Measurements from ENCODE around the gene RGR. TPM values are rescaled to one million over a fixed set of nuclear protein-coding genes. Genes with fewer than 3 reads are reported as not detected.

RGR gene
- total and polyA plus RNA-seq, 2 experiments from 2014 or later: not detected

- TF ChIP-seq ZNF462 (CRISPR knock-in tag; IDR thresholded peaks at IDR 0.05) (no peak), REST (IDR thresholded peaks at IDR 0.05; ENCODE audit: unreplicated experiment) (no peak), NANOG (IDR thresholded peaks at IDR 0.05; ENCODE audit: borderline replicate concordance) (no peak), STAT1 (IDR thresholded peaks at IDR 0.05; ENCODE audit: unreplicated experiment) (no peak), EZH2 (IDR thresholded peaks at IDR 0.05; ENCODE audit: low read depth, unreplicated experiment) (no peak), CREB1 (CRISPR knock-in tag; IDR thresholded peaks at IDR 0.05; ENCODE audit: low read depth) (no peak), ZNF331 (CRISPR knock-in tag; IDR thresholded peaks at IDR 0.05; ENCODE audit: low read depth) (no peak), ZNF114 (CRISPR knock-in tag; IDR thresholded peaks at IDR 0.05) (no peak), CTCF (conservative IDR thresholded peaks at IDR 0.05; ENCODE audit: low read depth in 2 of 2) (no peak), EZH2phosphoT487 (IDR thresholded peaks at IDR 0.05; ENCODE audit: unreplicated experiment) (no peak)
These were observed 12.5 kb upstream of the RGR start (continued) for GRCh38 chr10:84232376-84232775.
